ENCODE measurements around the gene GDI2. TPM values are rescaled to one million over a fixed set of nuclear protein-coding genes. Genes with fewer than 3 reads are reported as not detected.

The GDI2 gene
- total RNA-seq, 1 experiment from 2014 or later = 200 TPM

DNA sequence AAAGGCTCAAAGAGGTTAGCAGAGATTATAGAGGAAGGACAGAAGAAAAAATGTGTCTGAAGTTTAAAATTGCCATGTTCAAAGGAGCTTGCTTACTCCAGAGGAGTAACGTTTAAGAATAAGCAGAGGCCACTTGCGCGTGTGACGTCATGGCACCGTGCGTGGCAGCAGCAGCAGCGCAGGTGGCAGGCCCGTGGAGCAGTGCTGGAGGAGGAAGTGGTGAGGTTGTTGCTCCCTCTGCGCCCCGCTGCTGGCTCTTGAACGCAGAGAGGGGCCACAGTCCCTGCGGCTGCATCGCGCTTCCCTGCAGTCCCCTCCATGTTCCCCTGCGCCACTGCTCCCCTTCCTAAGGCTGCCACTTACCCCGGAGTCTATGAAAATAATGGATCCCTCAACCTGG is 37.5 kb downstream of the GDI2 start:
- Mint-ChIP-seq H3K4me3 (ENCODE audit: unreplicated experiment) (no peak overlapping the region), H3K4me1 (ENCODE audit: insufficient read depth, unreplicated experiment) (peaks cover 8% of the 10 kb centered on the region), H3K27me3 (ENCODE audit: insufficient read depth, unreplicated experiment) (no peaks in the 10 kb centered on the region), H3K27ac (ENCODE audit: low read depth, unreplicated experiment) (no peak overlapping the region), H3K36me3 (ENCODE audit: insufficient read depth, unreplicated experiment) (peaks cover 75% of the 10 kb centered on the region), H3K9me3 (ENCODE audit: unreplicated experiment) (no peaks in the 10 kb centered on the region)
- intact Hi-C loops (cut with micrococcal nuclease) = no loop called here
- ChIA-PET POLR2A (interaction anchor here (0.9 kb wide), 1 partner anchor 157 kb away, joined by 3 read pairs; no protein-coding TSS in a partner anchor), CTCF (interaction anchor here (1.2 to 1.6 kb wide), 2 partner anchors 13 to 94 kb away, joined by 4 read pairs; no protein-coding TSS in a partner anchor)
- no TSS peak for BruUV-seq (replicated peaks)
- TF ChIP-seq, protein P1, sequence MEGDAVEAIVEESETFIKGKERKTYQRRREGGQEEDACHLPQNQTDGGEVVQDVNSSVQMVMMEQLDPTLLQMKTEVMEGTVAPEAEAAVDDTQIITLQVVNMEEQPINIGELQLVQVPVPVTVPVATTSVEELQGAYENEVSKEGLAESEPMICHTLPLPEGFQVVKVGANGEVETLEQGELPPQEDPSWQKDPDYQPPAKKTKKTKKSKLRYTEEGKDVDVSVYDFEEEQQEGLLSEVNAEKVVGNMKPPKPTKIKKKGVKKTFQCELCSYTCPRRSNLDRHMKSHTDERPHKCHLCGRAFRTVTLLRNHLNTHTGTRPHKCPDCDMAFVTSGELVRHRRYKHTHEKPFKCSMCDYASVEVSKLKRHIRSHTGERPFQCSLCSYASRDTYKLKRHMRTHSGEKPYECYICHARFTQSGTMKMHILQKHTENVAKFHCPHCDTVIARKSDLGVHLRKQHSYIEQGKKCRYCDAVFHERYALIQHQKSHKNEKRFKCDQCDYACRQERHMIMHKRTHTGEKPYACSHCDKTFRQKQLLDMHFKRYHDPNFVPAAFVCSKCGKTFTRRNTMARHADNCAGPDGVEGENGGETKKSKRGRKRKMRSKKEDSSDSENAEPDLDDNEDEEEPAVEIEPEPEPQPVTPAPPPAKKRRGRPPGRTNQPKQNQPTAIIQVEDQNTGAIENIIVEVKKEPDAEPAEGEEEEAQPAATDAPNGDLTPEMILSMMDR (IDR thresholded peaks at IDR 0.05; ENCODE audit: unreplicated experiment) = no peak
- DNase-seq (ENCODE audit: unreplicated experiment) = no peak

DNA sequence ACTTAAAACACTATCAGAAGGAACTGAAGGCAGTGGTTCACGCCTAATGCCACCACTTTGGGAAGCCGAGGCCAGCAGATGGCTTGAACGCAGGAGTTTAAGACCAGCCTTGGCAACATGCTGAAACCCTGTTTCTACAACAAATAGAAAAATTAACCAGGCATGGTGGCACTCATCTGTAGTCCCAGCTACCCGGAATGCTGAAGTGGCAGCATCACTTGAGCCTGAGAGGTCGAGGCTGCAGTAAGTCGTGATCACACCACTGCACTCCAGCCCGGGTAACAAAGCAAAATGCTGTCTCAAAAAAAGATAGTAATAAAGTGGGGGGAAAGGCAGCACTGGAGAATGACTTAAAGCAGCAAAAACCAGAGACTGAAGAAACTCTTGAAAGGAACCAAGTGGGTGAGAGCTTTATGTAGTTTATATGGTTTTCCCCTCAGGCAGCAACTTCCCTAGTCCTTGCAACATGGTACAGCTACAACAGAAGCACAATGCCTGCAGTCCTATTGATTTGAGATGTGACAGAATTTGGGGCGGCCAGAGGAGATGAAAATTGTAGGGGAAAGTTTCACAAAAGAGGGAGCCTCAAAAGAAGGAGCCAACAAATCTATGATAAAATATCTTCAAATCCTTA is 38.1 kb downstream of the GDI2 start:
- Mint-ChIP-seq H3K27me3 (ENCODE audit: insufficient read depth, unreplicated experiment) (no peaks in the 10 kb centered on the region), H3K4me3 (ENCODE audit: unreplicated experiment) (no peak overlapping the region), H3K4me1 (ENCODE audit: insufficient read depth, unreplicated experiment) (peaks cover 8% of the 10 kb centered on the region), H3K36me3 (ENCODE audit: insufficient read depth, unreplicated experiment) (peaks cover 75% of the 10 kb centered on the region), H3K9me3 (ENCODE audit: unreplicated experiment) (no peaks in the 10 kb centered on the region), H3K27ac (ENCODE audit: low read depth, unreplicated experiment) (no peak overlapping the region)
- no TSS peak for BruUV-seq (replicated peaks)
- TF ChIP-seq, protein P1 (IDR thresholded peaks at IDR 0.05; ENCODE audit: unreplicated experiment) = no peak
- intact Hi-C loops (cut with micrococcal nuclease) = no loop called here
- CTCF ChIA-PET = interaction anchor here (0.6 to 1.2 kb wide), 2 partner anchors 45 to 95 kb away, joined by 3 to 4 read pairs; no protein-coding TSS in a partner anchor
- no peak for DNase-seq (ENCODE audit: unreplicated experiment)
- POLR2A ChIA-PET = interaction anchor here (0.9 kb wide), 1 partner anchor 157 kb away, joined by 3 read pairs; no protein-coding TSS in a partner anchor

DNA sequence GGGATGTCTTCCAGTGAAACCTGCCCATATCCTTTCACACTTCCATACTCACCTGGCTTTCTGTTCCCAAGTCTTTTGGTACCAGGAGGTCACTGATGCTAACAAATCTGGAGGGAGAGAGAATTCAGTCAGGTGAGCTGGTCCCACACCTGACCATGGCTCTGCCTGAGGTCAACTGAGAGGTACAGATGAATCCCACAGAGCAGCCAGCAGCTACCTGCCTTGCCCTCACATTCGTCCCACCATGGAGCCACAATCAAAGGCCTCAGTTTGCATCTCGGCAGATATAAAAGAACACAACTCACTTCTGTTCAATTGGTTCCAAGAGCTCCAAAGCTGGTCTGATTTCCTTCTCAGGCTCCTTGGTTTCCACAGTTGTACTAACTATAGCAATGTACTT is 47.0 kb downstream of the GDI2 start:
- Mint-ChIP-seq H3K4me3 (ENCODE audit: unreplicated experiment) (no peak overlapping the region), H3K4me1 (ENCODE audit: insufficient read depth, unreplicated experiment) (no peaks in the 10 kb centered on the region), H3K36me3 (ENCODE audit: insufficient read depth, unreplicated experiment) (peaks cover 93% of the 10 kb centered on the region), H3K27me3 (ENCODE audit: insufficient read depth, unreplicated experiment) (no peaks in the 10 kb centered on the region), H3K27ac (ENCODE audit: low read depth, unreplicated experiment) (no peak overlapping the region), H3K9me3 (ENCODE audit: unreplicated experiment) (no peaks in the 10 kb centered on the region)
- DNase-seq (ENCODE audit: unreplicated experiment) = no peak
- intact Hi-C loops (cut with micrococcal nuclease) = no loop called here
- POLR2A ChIA-PET = no interaction called here
- no TSS peak for BruUV-seq (replicated peaks)
- CTCF ChIA-PET = no interaction called here
- TF ChIP-seq, protein P1 (IDR thresholded peaks at IDR 0.05; ENCODE audit: unreplicated experiment) = no peak

DNA sequence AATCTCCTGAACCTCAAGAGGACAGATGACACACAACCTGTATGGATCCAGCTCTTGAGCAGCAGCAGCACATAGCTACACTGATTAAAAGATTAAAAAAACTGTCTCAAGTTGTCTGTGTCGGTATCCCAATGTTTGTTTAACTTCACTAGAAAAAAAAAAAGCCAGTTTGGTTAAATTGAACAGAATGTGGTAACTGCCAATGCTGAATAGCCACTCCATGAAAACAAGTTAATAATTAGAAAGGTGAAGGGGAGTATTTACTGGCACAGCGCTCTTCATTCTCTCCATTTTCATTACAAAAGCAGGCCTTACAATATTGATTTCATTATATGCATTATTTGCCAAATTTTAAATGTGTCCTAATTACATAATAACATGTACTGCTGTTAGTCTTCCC is 47.6 kb downstream of the GDI2 start:
- Mint-ChIP-seq H3K27me3 (ENCODE audit: insufficient read depth, unreplicated experiment) (no peaks in the 10 kb centered on the region), H3K4me1 (ENCODE audit: insufficient read depth, unreplicated experiment) (no peaks in the 10 kb centered on the region), H3K27ac (ENCODE audit: low read depth, unreplicated experiment) (no peak overlapping the region), H3K36me3 (ENCODE audit: insufficient read depth, unreplicated experiment) (peaks cover 97% of the 10 kb centered on the region), H3K4me3 (ENCODE audit: unreplicated experiment) (no peak overlapping the region), H3K9me3 (ENCODE audit: unreplicated experiment) (no peaks in the 10 kb centered on the region)
- POLR2A ChIA-PET = no interaction called here
- CTCF ChIA-PET = no interaction called here
- TF ChIP-seq, protein P1 (IDR thresholded peaks at IDR 0.05; ENCODE audit: unreplicated experiment) = no peak
- no TSS peak for BruUV-seq (replicated peaks)
- DNase-seq (ENCODE audit: unreplicated experiment) = no peak
- intact Hi-C loops (cut with micrococcal nuclease) = no loop called here
